Cerebellar nuclear complex (tissue), 1 donor: ENCODE data around the gene CDH4.
"Not testable (repeated sequence)": the region's sequence is repeated elsewhere in the genome, so short reads cannot be mapped to it uniquely, and the experiment has no call there.

Experiments
- DNase-seq, 2 experiments: peaks; one replicate each; lab custom pipeline; 2025; lab: John Stamatoyannopoulos, UW

Gene CDH4

GRCh38 chr20:61846741-61847419, 594.8 kb downstream of the CDH4 start:
- no peak for DNase-seq

GRCh38 chr20:61847420-61847748, 595.3 kb downstream of the CDH4 start:
- no peak for DNase-seq

DNA sequence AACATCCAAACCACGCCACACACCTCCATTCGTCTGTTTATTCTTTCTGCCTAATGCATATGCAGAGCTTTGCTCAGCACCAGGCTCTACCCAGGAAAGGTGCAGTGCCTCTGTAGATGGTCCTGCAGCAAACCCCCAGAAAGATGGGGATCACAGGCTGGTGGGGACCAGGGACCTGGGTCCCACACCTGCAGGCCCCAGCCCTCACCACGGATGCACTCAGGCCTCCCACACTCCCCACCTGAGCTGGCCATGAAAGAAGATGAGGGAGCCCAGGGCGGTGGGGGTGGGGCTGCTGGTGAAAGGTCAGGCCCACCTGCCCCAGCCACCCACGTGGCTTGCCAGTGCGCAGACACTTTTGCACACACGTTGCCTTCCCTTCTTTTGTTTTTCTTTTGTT, 595.9 kb downstream of the CDH4 start:
- DNase-seq = no peak

DNA sequence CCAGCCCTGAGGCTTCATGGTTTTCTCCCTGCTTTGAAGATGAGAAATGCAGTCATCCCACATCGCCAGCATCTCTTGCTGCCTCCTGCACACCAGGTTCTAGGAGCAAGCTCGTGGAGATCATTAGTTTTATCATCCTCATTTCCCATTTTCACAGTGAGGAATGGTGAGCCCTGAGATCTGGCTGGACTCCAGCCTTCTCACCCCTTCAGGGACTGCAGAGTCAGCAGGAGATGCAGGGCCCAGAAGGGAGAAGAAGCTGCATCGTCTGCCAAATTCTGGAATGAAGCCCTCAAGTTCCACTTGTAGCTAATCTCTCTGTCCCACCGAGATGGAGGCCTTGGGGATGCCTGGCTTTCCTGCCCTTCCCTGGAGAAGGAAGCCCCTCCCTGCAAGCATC, 596.8 kb downstream of the CDH4 start:
- DNase-seq = no peak

- no peak for DNase-seq
Measured at GRCh38 chr20:61849376-61849775, 597.3 kb downstream of the CDH4 start.

GRCh38 chr20:61849822-61850221, 597.8 kb downstream of the CDH4 start:
- DNase-seq = no peak

- DNase-seq = no peak
Measured at GRCh38 chr20:61850457-61850856, 598.4 kb downstream of the CDH4 start.

- DNase-seq = no peak
Measured at GRCh38 chr20:61850926-61851900, 599.2 kb downstream of the CDH4 start.

DNA sequence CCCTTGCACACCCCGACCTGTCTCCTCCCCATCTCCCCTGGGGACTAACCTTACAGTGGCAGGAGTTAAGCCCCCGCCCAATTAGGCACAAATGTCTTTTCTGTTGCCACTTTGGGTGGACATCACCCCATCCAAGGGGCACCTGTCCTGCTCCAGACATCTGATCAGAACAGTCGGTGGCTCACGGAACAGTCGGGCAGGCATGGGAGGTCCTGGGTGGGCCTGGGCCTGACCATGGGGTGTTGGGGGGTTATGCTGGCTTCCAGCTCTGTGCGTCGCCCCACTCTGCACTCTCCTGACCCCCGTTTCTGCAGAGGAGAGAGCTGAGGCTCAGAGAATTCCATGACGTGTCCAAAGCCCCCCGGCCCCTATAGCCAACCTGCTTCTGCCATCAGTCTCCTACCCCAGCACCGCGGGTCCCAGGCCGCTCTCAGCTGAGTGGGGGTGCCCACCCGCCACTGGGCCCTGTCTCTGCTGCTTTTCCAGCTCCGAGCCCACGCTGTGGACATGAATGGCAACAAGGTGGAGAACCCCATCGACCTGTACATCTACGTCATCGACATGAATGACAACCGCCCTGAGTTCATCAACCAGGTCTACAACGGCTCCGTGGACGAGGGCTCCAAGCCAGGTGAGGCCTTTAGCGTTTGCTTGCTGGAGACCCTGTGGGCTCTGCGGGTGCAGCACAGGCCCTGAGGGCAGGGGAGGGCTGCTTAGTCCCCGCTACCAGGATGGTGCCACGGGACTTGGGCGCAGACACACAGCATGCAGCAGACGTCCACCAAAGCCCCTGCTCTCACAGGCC, 600.4 kb downstream of the CDH4 start:
- no peak for DNase-seq

- no peak for DNase-seq
Measured at GRCh38 chr20:61853073-61854005, 601.3 kb downstream of the CDH4 start.

DNA sequence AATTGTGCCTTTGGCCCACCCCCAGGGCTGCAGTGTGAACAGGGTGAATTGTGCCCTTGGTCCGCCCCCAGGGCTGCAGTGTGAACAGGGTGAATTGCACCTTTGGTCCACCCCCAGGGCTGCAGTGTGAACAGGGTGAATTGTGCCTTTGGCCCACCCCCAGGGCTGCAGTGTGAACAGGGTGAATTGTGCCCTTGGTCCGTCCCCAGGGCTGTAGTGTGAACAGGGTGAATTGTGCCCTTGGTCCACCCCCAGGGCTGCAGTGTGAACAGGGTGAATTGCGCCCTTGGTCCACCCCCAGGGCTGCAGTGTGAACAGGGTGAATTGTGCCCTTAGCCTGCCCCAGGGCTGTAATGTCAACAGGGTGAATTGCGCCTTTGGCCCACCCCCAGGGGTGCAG, 602.5 kb downstream of the CDH4 start:
- not testable (repeated sequence) for DNase-seq

GRCh38 chr20:61855286-61855685, 603.2 kb downstream of the CDH4 start:
- no peak for DNase-seq

- DNase-seq = no peak
Measured at GRCh38 chr20:61856626-61857413, 604.8 kb downstream of the CDH4 start.

DNA sequence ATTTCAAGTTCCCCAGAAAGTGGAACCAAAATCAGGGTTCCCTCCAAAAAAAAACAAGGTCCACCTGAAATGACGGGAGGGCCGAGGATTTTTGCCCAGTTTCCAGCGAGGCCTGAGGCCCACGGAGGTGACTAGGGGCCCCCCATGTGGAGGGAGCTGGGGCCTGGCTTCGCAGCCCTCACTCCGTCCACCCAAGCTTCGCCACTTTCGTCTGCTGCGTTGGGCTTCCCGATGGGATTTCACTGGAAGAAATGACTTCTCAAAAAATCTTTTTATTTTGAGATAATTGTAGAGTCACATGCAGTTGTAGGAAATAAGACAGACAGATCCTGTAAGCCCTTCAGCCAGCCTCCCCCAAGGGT, 605.3 kb downstream of the CDH4 start:
- DNase-seq = no peak

GRCh38 chr20:61857884-61858283, 605.8 kb downstream of the CDH4 start:
- DNase-seq = no peak

DNA sequence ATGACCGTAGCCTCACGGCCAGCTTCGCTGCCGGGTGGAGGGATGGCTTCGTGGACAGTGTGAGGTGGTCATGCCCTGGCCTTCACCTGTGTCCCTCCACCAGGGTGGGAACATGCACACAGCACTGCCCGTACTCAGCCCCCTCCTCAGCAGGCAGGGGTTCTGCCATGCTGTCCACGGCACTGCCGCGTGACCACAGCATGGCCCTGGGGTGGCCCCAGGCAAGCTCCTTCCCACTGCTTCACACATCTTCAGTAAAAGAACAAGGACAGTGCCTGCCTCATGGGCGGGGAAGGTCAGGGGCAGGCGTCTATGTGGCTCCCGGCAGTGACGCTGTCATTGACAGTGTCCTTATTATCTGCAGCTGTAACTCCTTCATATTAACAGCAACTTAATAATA, 607.7 kb downstream of the CDH4 start:
- DNase-seq = no peak

DNA sequence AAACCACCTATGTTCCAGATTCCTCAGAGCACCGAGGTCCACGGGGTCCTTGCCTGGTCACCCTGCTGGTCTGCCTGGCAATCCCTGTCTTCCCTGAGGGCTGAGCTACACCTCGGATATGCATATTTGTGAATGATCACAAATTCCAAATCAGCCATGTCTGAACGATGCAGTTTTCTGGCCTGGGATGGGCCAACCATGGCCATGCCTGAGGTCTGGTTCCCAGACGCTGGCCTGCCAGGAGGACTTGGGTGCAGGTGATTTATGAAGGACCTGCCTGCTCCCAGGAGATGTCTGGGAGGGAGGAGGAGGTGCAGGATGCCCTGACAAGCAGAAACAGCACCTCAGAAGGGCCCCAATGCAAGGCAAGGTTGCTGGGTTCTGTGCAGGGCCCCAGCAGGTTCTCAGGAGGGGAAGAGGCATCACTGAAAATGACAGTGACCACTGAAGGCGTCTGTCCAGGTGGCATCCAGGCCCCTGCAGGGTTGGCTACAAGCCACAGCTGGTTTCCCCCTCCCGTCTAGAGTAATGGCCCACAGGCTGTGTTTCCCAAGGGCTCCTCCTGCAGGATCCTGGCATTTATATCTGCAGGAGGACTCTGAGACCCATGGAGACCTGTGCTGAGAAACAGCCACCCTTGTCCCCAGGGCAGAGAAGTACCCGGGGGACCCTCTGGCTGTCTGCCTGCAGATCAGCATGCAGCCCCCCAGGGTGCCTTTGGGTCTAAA, 608.4 kb downstream of the CDH4 start:
- DNase-seq = no peak

- DNase-seq = no peak
Measured at GRCh38 chr20:61861054-61861841, 609.2 kb downstream of the CDH4 start.

DNA sequence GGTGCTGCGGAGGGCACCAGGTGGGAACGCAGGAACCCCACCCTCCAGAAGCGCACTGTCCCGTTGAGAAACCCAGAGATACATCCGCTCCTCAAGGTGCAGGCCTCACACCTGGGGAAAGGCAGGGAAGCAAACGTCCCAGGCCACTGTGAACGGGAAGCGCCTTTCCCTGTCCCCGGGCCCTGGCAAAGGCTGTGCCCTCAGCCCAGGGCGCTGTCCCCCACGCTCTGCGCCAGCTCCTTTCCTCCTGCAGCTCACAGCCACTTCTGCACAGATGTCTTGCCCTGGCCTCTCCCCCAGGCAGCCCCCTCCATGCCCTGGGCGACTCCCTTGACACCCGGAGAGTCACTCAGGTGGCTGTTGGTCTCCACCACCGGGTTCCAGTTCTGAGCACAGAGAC, 609.8 kb downstream of the CDH4 start:
- DNase-seq = no peak
